ENCODE results near the gene MAT1A.

Gene MAT1A

DNA sequence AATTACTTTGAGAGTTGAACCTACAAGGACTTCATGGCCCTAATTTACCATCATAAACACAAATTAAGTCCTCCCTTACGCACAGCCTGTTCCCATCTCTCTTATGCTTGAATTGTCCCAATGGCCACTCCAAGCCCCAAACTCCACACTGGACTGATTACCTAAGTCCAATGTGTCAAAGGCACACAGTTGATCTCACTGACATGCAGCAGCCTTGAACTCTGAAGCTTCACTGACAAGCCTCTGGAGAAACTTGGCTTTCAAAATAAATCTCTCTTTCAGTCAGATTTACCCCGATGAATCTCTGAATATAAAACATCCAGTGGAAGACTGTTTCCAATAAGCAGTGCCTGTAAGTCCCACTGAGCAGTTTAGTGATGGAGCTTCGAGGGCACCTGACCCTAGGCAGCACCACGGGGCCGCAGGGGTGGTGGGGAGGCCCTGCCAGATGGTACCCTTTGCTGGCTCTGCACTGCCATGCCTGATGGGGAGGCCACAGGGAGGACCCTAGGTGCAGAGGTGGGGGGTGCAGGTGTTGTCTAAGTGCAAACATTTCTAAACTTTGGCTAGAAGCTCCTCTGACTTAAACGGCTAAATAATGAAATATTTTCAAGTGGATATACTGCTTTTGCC is 3.3 kb upstream of the MAT1A start:
- no peak for DNase-seq (ENCODE audit: low spot score in 2 of 2)
- H3K27ac Mint-ChIP-seq, result no peak overlapping the region
- H3K36me3 Mint-ChIP-seq, result peaks cover 6% of the 10 kb centered on the region
- peaks cover 5% of the 10 kb centered on the region for H3K9me3 Mint-ChIP-seq
- H3K4me1 Mint-ChIP-seq, result peaks cover 5% of the 10 kb centered on the region
- H3K4me3 Mint-ChIP-seq, result no peak overlapping the region
- ATAC-seq, result no peak

- H3K4me3 Mint-ChIP-seq, result no peak overlapping the region
- H3K36me3 Mint-ChIP-seq, result no peaks in the 10 kb centered on the region
- DNase-seq (ENCODE audit: low spot score in 2 of 2) (no peak), ATAC-seq (no peak)
- no peak overlapping the region for H3K27ac Mint-ChIP-seq
- H3K9me3 Mint-ChIP-seq, result no peaks in the 10 kb centered on the region
- peaks cover 5% of the 10 kb centered on the region for H3K4me1 Mint-ChIP-seq
These were observed 1.2 kb upstream of the MAT1A start for GRCh38 chr10:80290474-80291220.

DNA sequence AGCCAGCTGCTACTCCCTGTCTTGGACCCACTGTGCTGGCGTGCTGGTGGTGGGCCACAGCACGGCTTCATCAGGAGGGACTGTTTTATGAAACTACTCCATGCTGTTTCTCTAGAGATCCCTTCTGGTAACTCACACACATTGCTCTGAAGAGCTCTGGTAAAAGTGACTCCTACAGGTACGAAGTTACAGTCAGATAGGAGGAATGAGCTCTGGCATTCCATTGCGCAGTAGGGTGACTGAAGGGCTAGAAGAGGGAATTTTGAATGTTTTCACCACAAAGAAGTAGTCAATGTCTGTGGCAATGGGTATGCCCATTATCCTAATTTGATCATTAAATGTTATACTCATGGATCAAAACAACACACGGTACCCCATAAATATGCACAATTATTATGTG is 609 bp downstream of the MAT1A start:
- H3K36me3 Mint-ChIP-seq, result no peaks in the 10 kb centered on the region
- no peak for ATAC-seq
- no peak overlapping the region for H3K4me3 Mint-ChIP-seq
- peaks cover 5% of the 10 kb centered on the region for H3K4me1 Mint-ChIP-seq
- no peak for DNase-seq (ENCODE audit: low spot score in 2 of 2)
- no peaks in the 10 kb centered on the region for H3K9me3 Mint-ChIP-seq
- no peak overlapping the region for H3K27ac Mint-ChIP-seq

- no peak overlapping the region for H3K27ac Mint-ChIP-seq
- no peaks in the 10 kb centered on the region for H3K36me3 Mint-ChIP-seq
These were observed 4.9 kb downstream of the MAT1A start for GRCh38 chr10:80284522-80284921.

DNA sequence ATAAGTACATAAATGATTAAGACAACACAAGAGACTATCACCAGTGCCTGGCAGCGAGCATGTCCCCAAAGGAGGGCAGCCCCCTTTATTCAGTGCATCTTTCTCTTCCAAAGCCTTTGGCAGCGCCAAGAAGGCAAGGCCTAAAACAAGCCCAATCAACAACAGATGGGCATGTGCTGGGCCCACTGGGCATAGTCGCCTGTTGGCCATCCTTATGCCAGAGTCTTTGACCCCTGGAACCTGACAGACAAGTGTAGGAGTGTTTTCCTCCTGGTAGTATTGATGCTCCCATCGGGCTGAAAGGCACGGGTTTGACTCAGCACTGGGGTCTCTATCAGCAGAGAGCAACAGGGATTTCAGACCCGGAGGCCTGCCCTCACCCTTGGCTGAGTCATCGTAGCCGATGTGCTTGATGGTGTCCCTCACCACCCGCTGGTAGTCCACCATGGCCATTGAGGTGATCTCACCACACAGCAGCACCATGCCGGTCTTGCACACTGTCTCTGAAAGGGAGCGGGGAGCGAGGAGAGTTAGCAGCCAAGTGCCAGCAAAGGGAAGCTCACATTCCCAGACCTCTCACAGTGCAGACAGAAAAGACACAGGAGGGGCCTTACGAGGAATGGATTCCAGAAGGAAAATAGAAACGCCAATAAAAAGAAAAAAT is 5.8 kb downstream of the MAT1A start:
- H3K4me3 Mint-ChIP-seq, result no peak overlapping the region
- no peaks in the 10 kb centered on the region for H3K36me3 Mint-ChIP-seq
- H3K4me1 Mint-ChIP-seq, result no peaks in the 10 kb centered on the region
- no peaks in the 10 kb centered on the region for H3K9me3 Mint-ChIP-seq
- no peak for DNase-seq (ENCODE audit: low spot score in 2 of 2)
- no peak overlapping the region for H3K27ac Mint-ChIP-seq
- no peak for ATAC-seq

More at GRCh38 chr10:80284522-80284921, 4.9 kb downstream of the MAT1A start:
- Mint-ChIP-seq H3K4me1 (peaks cover 4% of the 10 kb centered on the region), H3K4me3 (no peak overlapping the region), H3K9me3 (no peaks in the 10 kb centered on the region)
- DNase-seq (ENCODE audit: low spot score in 2 of 2), result no peak
- no peak for ATAC-seq

DNA sequence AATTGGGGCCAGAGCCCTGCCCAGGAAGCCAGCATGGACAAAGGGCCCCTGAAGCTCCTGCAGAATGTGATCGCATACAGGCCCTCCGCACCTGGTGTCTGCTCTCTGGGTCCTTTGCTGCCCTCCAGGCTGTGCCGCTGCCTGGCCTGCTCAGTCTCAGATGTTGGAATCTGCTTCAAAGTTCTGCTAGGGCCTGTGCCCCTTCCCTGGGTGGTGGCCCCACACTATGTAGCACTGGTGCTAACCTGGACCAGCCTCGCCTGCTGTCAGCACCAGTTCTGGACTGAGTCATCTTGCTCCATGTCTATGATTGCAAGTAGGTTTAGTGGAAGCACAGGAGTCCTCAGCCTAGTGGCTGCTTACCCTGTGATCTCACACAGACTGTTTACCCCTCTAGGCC is 6.3 kb downstream of the MAT1A start:
- no peaks in the 10 kb centered on the region for H3K9me3 Mint-ChIP-seq
- ATAC-seq, result no peak
- H3K4me3 Mint-ChIP-seq, result no peak overlapping the region

DNA sequence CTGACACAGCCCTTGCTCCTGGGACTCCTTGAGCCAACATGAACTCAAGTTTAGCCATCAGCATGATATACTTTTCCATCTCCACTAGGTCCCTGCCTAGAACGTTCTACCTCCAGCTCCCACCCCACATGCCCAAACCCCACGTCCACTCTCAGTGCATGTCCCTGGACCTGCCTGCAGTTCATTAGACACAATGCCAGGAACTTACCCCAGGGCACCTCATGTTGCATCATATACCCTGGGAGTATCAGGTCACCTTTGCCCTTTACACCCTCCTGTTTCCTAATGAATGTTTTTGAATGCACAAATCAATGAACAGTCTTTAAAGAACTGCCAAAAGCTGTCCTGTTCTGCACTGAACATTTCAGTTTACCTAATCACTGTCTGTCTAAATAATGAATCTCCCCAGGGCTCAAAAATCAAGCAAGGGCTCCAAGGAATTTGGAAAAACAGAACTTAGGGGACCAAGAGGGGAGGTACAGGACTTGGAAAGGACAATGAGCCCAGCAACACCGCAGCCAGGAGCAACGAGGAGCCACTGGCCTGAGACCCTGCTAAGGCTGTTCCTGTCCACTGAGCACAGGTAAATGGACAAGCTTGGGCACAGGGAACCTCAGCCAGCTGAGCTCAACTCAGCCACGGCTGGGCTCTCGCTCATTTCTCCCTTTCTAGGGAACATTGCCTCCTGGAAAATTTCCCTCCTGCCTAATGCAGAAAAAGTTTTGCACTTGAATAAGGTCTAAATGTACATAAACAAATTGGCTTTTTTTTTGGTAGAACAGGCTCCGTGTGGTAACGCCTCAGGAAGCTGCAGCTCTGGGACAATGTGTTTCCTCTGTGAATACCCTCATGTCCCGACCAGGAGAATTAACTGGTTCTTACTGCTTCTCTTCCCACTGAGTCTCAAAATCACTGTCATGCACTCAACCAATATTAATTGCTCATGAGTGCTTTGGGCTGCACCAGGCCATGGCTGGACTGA is 7.4 kb downstream of the MAT1A start:
- Mint-ChIP-seq H3K36me3 (no peaks in the 10 kb centered on the region), H3K4me1 (no peaks in the 10 kb centered on the region), H3K4me3 (no peak overlapping the region), H3K9me3 (no peaks in the 10 kb centered on the region), H3K27ac (no peak overlapping the region)
- DNase-seq (ENCODE audit: low spot score in 2 of 2) (no peak), ATAC-seq (no peak)

More for the DNA sequence above, 6.3 kb downstream of the MAT1A start:
- DNase-seq (ENCODE audit: low spot score in 2 of 2), result no peak
- no peaks in the 10 kb centered on the region for H3K4me1 Mint-ChIP-seq
- H3K36me3 Mint-ChIP-seq, result no peaks in the 10 kb centered on the region
- H3K27ac Mint-ChIP-seq, result no peak overlapping the region

DNA sequence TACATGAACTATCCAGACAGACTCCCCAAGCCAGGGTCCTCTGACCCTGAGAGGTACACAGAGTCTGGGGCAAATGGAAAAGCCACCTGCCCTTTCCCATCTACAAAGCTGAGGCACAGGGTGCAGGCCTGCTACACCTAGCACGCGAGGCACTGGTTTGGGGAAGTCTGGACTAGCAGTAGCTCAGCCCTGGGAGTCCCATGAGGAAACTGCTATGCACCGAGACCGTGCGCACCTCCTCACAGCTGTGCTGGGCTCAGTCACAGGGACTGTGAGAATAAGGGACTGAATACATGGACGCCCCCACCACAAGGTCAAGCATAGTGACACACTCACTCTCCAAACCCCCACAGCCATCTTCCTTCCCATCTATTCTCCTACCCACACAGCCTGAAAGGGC is 8.2 kb downstream of the MAT1A start:
- Mint-ChIP-seq H3K9me3 (no peaks in the 10 kb centered on the region), H3K36me3 (no peaks in the 10 kb centered on the region), H3K4me3 (no peak overlapping the region), H3K4me1 (no peaks in the 10 kb centered on the region), H3K27ac (no peak overlapping the region)
- no peak for DNase-seq (ENCODE audit: low spot score in 2 of 2)
- peak; percentile 17 for ATAC-seq

GRCh38 chr10:80280071-80280800 is 9.2 kb downstream of the MAT1A start:
- H3K4me3 Mint-ChIP-seq, result no peak overlapping the region
- H3K9me3 Mint-ChIP-seq, result no peaks in the 10 kb centered on the region
- no peak overlapping the region for H3K27ac Mint-ChIP-seq
- peak in 1 of 2 donors; percentile 36 for DNase-seq (ENCODE audit: low spot score in 2 of 2)
- no peak for ATAC-seq
- no peaks in the 10 kb centered on the region for H3K4me1 Mint-ChIP-seq
- H3K36me3 Mint-ChIP-seq, result no peaks in the 10 kb centered on the region

- no peak for DNase-seq (ENCODE audit: low spot score in 2 of 2)
- H3K9me3 Mint-ChIP-seq, result no peaks in the 10 kb centered on the region
- no peaks in the 10 kb centered on the region for H3K36me3 Mint-ChIP-seq
- H3K4me3 Mint-ChIP-seq, result no peak overlapping the region
- H3K27ac Mint-ChIP-seq, result no peak overlapping the region
- no peak for ATAC-seq
- no peaks in the 10 kb centered on the region for H3K4me1 Mint-ChIP-seq
These were observed 10.3 kb downstream of the MAT1A start for GRCh38 chr10:80279146-80279545.

DNA sequence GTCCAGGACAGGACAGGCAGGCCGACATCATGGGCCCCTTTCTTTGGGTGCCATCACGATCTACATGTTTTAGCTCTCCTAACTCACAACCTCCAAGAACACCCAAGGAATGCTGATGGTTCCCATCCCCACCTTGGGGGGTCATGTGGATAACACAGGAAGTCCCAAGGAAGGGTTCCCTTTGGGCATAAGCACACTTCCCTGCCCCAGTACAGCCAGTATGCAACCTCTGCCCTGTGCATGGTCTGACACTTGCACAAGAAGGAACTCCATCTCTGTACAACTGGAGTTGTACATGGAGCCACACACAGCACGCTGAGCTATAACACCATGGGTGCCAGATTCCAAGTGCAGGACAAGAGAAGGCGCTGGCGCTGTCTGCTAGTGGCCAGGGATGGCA is 11.0 kb downstream of the MAT1A start:
- Mint-ChIP-seq H3K9me3 (no peaks in the 10 kb centered on the region), H3K4me1 (no peaks in the 10 kb centered on the region), H3K27ac (no peak overlapping the region), H3K4me3 (no peak overlapping the region), H3K36me3 (no peaks in the 10 kb centered on the region)
- DNase-seq (ENCODE audit: low spot score in 2 of 2), result no peak
- no peak for ATAC-seq

GRCh38 chr10:80277567-80278250 is 11.7 kb downstream of the MAT1A start:
- no peaks in the 10 kb centered on the region for H3K36me3 Mint-ChIP-seq
- H3K27ac Mint-ChIP-seq, result no peak overlapping the region
- no peak for ATAC-seq
- H3K9me3 Mint-ChIP-seq, result no peaks in the 10 kb centered on the region
- peak in 1 of 2 donors; percentile 35 for DNase-seq (ENCODE audit: low spot score in 2 of 2)
- no peaks in the 10 kb centered on the region for H3K4me1 Mint-ChIP-seq
- H3K4me3 Mint-ChIP-seq, result no peak overlapping the region

DNA sequence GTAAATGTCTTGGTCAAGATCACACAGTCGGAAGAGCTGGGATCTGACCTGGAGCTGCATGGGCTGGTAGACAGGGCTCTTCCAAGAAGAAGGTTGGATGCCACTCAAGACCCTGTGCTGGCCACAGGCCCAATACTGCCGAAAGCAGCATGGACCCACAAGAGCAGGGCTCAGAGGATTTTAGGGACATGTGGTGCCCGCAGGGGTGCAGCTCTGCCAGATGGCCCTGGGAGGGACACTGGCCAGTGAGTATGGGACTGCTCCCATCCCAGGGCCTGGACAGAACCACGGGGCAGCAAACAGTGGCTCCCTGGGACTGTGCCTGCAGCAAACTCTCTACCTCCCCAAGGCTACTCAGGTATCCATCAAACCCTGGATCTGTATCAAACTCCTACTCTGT is 12.4 kb downstream of the MAT1A start:
- no peak overlapping the region for H3K4me3 Mint-ChIP-seq
- H3K9me3 Mint-ChIP-seq, result no peaks in the 10 kb centered on the region
- no peak overlapping the region for H3K27ac Mint-ChIP-seq
- ATAC-seq, result no peak
- no peak for DNase-seq (ENCODE audit: low spot score in 2 of 2)
- H3K36me3 Mint-ChIP-seq, result no peaks in the 10 kb centered on the region
- H3K4me1 Mint-ChIP-seq, result no peaks in the 10 kb centered on the region

GRCh38 chr10:80276335-80276734 is 13.1 kb downstream of the MAT1A start:
- no peaks in the 10 kb centered on the region for H3K9me3 Mint-ChIP-seq

More at GRCh38 chr10:80276335-80276734, 13.1 kb downstream of the MAT1A start:
- no peak overlapping the region for H3K27ac Mint-ChIP-seq
- H3K4me1 Mint-ChIP-seq, result no peaks in the 10 kb centered on the region
- DNase-seq (ENCODE audit: low spot score in 2 of 2), result no peak
- no peak for ATAC-seq
- no peaks in the 10 kb centered on the region for H3K36me3 Mint-ChIP-seq
- no peak overlapping the region for H3K4me3 Mint-ChIP-seq
